ENCODE measurements around the gene ANKRD11.
"Not testable (repeated sequence)": the region's sequence is repeated elsewhere in the genome, so short reads cannot be mapped to it uniquely, and the experiment has no call there.

ANKRD11 gene

DNA sequence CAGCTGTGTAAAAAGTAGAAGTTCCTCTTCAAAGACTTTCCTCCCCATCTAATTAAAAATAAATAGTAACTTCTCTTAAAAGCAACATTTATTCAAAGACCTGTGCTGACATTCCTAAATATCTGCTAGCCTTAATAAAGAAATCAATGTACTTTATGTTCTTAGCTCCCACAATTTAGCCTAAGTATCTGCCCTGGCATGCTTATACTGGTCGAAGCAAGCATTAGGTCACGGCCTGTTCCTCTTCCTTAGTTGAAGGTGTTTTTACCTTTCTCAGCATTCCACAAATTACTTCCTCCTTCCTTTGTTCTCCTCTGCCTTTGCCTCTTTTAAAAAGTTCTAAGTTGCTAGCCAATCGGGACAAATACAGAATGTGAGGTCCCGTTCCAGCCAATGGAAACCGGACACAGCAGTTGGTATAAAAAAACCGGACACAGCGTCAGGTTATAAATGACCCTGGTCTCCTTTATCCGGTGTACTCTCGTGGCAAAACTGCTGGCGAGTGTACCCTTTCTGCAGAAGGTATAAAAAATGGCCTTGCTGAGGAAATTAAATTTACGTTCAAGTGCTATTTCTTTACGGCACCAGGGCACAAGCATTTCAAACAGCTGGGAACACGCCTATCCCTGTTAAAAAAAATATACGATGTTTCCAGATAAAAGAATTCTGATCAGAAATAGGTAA lies 127.7 kb downstream of the ANKRD11 start:
- DNase-seq, result not testable (repeated sequence)

DNA sequence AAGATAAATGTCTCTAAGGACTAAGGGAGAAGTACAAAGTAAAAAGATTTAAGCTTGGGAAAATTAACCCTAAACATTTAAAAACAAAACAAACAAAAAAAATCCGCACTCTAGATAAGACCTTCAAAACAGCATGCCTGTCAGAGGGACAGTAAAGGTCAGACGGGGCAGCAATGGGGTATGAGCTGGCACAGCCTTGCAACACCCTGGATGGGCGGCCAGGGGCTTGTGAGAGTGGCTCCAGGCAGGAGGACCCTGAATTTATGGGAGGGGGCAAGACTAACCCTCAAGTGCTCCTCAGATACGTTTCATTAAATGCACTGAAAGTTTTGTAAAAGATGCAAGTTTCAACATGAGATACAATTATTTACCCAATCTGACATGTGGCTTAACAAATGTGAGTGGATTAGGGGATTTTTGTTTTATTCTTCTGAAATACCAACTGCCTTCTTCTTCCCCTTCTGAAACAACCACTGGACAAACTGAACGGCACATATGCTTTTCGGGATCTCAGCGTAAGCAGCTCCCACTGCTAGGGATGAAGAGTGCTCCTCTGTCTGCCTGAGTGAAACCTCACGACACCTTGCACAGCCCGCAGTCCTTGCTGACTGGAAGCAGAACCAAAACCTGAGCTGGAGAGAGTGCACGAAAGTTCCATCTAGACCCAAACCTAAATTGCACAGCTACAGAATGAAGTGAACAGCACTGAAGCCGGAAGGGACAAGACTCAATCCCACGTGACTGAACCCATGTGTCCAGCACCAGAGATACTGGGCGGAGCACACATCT lies 128.4 kb downstream of the ANKRD11 start:
- no peak for DNase-seq

DNA sequence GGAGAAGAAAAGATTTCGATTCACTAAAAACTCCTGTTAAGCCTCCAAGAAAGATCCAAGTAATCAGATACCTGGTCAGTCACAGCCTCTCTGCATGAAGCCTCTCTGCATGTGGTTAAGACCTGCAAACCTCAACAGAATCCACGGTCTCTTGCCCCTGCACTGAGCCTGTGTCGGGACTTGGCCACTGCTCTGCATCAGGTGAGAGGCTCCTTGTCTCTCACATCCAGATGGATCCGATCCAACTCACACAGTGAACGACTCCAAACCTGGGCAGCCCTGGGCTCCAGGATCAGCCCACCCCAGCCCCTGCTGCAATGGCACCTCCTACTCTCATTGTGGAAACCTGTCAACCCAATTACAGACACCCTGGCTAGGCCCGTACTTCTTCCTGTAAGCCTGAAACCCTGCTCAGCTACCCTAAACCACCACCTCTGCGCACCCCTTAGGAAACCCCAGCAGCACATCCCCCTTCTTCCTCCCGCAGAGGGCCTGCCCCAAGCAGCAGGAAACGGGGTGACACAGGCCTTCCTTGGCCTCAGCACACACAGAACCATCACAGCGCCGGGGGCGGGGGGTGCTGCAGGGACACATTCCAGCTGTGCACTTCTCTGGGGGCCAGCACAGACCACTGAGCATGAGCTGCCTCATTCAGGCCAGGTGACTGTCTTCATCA lies 129.5 kb downstream of the ANKRD11 start:
- no peak for DNase-seq

DNA sequence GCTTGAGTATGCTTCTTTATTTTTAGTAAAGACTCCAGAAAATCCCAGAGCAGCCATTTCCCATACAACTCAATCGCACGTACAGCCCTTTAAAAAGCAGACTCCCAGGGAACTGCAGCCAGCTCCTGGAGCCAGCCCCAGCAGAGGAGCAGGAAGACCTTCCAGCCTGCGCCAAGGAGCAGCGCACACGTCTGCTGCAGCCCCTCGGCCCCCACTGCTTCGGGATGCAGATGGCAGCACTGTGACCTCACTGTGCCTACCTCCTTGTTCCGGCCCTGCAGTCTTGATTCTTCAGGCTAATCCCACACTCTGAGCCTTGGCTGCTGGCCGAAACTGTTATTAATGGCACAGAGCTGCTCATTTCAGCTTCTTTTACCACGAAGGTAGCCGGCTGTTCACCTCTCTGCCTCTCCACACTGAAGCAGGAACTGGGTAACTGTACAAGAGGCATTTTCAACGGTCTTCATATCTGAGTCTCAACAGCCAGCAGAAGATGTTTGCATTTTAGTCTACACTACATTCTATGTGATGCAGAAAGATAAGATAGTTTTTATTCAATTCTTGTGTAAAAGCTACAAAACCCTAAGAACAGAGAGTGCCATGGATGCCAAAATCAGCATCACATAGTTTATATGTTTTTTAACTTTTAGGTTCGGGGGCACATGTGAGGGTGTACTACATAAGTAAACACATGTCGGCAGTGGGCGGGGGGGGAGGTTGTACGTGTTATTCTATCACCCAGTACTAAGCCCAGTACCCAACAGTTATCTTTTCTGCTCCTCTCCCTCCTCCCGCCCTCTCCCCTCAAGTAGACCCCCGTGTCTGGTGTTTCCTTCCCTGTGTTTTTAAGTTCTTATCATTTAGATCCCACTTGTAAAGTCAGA lies 130.9 kb downstream of the ANKRD11 start:
- no peak for DNase-seq

DNA sequence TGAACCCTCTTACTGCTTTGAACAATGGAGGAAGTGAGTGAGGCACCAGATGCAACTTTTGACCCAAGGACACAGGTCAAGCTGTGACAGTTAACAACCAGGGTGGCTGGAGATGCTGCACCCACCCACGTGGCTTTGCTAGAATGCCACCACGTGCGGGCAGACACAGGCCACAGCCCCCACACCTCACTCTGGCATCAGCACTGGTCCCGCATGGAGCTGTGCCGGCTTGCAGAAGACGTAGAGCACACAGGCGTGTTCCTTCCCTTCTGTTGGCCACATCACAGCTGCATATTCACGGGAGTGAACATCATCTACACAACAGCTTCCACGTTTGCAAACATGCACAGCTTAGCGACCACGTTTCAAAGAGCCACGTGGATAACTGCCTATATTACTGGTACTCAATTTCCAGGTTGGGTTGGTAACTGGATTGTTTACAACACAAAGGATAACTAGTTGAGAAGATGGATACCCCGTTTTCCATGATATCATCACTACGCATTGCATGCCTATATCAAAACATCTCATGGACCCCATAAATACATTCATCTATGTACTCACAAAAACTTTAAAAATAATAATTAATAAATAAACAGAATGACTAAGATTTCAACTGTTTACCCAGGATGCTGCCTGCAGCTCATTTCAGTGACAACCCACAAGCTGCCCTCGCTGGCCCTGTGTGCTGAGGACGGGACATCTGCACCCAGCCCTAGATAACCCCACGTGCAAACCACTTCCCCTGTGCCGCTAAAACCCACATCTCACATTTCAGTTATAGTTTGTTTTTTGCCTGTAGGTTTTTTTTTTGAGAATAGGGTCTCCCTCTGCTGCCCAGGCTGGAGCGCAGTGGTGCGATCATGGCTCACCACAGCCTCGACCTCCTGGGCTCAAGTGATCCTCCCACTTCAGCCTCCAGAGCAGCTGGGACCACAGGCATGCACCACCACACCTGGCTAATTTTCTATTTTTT lies 132.0 kb downstream of the ANKRD11 start:
- DNase-seq, result no peak

DNA sequence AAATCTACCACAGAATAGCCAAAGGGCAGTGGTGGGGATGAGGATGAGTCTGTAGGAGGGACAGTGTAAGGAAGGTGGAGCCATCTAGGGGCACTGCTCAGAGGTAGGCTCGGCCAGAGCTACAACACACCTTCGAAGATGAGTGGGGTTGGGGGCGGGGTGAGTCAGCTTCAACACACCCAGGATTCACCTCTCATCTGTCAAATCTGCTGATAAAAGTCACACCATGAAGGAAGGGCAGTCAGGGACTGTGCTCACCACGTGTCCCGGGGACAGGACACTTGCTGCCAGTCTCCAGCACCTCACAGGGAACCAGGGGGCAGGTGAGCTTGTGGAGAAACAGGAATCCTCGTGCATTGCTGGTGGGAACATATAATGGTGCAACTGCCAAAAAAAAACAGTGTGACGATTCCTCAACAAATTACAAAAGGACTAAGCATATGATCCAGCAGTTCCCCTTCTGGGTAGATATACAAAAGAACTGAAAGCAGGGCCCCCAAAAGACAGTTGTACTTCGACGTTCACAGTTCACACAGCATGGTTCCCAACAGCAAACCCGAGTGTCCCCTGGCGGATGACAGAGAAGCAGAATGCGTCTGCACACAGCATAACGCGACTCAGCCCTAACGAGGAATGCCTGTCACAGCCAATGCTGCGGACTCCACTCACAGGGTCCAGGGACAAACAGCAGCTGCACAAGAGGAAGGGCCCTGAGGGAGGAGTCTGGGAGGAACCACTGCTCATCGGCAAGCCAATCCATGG lies 133.1 kb downstream of the ANKRD11 start:
- no peak for DNase-seq

DNA sequence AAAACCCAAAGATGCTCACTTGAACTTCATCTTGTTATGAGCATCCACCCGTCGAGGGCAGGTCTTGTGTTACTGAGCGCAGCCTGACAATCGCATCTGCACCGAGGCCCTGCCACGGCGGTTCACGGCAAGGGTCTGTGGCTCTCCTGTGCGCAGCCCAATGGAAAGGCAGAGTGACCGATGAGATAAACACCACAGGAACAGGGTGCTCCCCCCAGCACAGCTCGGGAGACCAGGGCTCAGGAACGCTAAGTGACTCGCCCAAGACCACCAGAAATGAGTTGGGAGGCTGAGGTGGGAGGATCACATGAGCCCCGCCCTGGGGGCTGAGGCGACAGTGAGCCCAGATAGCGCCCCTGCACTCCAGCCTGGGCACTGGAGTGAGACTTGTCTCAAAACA lies 134.7 kb downstream of the ANKRD11 start:
- no peak for DNase-seq

DNA sequence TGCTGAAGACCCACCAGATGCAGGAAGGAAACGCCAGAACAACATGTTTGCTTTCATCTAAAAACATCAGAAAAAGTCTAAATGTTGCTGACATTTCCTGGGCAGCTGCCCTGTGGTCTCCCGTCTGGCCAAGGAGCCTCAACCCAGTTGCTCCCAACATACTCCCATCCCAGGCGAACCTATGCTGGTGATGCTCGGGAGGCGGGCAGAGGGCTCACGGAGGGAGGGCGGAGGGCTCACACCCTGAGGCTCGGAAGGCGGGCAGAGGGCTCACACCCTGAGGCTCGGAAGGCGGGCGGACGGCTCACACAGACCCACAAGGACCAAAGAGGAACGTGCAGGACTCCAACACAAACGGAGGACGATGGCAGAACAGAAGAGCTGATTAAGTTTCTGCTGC lies 135.4 kb downstream of the ANKRD11 start:
- DNase-seq, result no peak

DNA sequence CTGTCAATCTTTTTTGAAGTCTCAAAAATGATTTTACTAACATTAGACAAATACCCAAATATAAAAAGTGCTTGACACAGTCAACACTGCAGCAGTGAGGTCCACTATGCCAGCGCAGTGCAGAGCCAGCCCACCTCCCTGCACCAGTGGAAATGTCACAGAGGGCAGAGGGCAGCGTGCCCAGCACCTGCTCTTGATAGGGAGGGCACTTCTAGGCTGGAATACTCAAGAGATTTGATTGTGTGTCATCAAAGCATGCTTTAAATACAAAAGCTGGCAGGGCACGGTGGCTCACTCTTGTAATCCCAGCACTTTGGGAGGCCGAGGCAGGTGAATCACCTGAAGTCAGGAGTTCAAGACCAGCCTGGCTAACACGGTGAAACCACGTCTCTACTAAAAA lies 136.0 kb downstream of the ANKRD11 start:
- DNase-seq, result no peak

DNA sequence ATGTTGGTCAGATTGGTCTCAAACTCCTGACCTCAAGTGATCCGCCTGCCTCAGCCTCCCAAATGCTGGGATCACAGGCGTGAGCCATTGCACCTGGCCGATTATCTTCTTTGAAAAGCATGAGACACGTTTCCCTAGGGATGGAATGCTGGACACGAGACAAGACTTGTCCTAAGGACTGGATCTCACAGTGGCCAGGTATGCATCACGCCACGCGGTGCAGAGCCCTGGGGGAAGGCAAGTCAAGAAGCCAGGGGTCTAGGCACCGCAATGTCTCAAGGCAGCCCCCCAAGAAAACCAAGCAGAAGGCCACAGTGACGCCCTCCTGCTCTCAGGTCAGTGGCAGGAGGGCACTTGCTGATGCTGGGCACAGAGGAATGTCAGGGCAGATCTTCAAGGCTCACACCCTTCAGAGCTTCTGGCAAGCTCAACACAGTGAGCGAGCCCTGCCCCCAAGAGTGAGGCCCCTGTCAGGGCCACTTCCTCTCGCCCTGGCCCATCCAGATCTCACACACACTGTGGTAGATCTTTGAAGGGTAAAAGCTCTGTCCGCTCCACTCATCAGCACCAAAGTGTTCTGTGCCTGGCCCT lies 138.2 kb downstream of the ANKRD11 start:
- DNase-seq, result no peak

DNA sequence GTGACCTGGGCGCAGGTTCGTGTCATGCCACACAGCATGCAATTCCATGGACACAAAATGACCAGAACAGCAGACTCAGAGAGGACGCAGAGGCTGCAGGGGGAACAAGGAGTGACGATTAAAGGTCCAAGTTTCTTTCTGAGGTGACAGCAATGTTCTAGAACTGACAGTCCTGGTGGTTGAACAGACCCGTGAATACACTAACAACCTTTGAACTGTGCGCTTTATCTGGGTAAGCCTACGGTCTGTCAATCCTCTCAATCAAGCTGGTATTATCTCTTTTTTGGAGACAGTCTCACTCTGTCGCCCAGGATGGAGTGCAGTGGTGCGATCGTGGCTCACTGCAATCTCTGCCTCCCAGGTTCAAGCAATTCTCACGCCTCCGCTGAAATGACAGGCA lies 138.7 kb downstream of the ANKRD11 start:
- DNase-seq, result no peak

DNA sequence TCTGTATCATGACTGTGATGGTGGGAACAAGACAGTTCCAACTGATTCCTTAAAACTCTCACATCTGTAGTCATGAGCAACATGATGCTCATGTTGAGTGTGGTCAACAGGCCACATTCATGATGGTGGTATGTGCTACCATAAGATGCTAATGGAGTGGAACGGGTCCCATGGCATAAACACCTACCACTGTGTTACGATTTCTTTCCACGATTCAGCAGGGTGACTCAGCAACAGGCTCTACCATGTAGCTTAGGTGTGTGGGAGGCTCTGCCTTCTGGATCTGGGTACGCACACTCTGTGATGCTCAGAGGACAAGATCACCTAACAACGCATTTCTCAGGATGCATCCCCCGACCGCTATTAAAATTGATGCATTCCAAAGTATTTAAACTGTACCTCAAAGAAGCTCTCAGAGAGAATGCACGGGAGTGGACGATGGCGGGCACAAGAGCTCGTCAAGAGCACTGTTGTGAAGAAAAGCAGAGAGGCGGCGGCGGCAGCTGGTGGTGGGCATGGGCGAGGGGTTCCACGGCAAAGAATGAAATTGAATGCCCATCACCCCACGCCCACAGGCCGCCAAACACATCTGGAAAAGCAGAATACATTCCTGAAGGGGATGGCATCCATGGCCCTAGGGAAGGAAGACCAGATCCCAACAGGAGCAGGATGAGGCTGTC lies 139.5 kb downstream of the ANKRD11 start:
- DNase-seq, result no peak

DNA sequence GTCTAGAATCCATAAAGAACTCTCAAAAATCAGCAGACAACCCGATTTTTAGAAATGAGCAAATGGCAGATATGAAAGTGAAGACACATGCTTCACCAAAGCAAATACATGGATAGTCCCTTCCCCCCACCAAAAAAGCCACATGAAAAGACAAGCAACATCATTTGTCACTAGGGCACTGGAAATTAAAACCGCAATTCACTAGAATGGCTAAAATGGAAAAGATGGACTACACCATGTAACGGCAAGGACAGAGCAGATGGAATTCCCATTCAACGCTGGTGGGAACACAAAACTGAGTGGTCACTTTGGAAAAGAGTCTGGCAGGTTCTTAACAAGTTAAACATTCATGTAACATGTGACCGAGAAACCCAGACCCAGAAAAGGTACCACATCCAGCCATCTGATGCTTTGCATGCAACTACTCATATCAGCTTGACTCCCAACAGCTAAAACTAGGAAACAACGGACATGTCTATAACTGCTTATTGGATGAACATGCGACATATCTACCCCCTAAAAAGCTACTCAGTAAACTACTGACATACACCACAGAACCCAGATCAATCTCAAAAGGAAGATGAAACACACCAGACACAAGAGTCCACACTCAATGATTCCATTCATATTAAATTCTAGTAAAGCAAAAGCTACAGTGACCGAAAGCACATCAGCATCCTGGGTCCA lies 140.3 kb downstream of the ANKRD11 start:
- DNase-seq, result no peak

DNA sequence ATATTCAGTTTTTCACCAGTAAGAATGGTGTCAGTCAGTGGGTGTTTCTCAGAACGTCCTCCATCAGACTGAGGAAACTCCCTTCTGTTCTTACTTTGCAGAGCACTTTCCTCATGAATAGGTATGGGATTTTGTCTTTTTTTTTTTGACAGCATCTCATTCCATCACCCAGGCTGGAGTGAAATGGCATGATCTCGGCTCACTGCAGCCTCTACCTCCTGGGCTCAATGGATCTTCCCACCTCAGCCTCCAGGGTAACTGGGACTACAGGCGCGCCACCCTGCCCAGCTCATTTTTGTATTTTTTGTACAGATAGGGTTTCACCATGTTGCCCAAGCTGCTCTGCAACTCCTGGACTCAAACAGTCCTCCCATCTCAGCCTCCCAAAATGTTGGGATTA lies 142.6 kb downstream of the ANKRD11 start:
- no peak for DNase-seq

DNA sequence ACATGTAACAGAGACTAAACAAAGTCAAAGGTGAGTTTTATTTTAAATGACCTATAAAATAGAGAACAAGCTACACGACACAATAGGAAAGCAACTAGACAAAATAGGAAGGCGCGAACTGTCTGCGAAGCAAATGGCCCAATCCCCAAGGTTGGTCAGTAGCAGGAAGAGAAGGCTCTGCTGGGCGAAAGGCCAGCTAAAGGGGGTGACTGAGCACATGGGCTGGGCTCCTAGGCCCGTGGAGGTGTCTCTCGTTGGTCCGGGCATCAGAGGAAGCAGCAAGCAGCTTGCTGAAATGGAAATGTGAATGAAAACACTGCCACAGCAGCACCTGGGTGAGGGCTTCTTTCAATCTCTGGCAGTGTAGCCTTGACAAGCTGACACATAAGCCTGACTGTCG lies 143.5 kb downstream of the ANKRD11 start:
- DNase-seq, result no peak

DNA sequence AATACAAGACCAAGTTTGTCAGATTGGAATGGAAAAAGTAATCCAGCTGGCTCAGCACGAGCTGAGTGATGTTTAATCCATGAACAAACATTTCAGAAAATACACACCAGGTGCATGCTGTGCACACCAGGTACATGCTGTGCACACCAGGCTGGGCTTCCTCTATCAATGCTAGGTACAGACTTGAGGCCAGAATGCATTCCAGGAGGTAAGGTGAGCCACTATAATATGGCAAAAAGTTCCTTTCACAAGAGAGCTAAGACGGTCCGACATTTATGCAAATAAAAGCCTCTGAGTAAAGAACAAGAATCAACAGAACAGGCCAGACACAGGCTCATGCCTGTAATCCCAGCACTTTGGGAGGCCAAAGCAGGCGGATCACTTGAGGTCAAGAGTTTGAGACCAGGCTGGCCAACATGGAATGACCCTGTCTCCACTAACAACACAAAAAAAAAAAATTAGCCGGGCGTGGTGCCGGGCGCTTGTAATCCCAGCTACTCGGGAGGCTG lies 144.7 kb downstream of the ANKRD11 start:
- DNase-seq, result no peak

DNA sequence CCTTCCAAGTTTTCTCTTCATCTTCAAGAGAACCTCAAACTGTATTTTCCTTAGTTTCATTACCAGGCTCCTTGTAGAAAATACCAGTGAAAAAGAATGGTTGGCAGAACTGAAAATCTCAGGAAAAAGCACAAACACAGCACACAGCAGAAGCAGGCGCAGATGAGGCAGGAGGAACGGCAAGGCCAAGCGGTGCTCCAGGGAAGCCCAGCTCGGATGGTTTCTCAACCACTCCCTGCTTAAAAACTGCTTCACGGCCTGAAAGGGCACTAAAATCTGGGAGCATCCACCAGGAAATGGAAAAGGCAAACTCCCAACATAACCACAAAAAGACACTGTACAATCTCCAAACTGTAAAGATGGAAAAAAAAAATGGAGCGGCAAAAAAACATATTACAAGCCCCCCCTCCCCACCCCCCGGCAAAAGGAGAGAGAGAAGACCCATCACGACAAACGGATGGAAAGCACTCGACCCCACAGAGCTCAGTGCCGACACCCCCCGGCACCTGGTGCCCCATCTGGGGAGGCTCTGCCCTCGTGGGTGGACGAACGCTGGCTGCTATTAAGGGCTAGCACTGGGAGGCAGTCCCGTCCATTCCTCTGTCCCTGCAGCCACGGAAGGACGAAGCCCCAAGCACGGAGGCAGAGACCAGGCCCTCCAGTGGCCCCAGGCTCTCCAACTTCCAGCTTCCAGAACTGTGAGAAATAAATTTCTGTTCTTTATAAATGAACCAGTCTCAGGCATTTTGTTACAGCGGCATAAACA lies 145.3 kb downstream of the ANKRD11 start:
- DNase-seq, result no peak

DNA sequence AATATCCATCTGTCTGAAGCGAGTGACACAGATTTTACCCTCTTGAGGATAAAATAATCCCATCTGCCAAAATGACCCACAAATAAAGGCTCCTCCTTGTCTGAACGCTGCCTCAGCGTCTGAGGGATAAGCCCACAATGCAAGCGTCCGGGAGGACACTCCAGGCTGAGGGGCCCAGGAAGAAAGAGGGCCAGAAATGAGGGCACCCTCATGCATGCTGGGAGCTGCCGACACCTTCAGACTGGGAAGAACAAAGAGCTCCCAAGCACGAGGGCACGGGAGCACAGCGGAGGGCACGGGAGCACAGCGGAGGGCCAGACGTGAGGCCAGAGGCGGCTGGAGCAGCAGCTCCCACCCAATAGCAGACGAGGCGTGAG lies 145.9 kb downstream of the ANKRD11 start:
- no peak for DNase-seq
